Epidermal melanocyte (primary cell): Measurements from ENCODE around the gene DYDC1.
"Not testable (repeated sequence)": the region's sequence is repeated elsewhere in the genome, so short reads cannot be mapped to it uniquely, and the experiment has no call there.

Experiments
- DNase-seq: peaks from one replicate; pipeline ENCODE4 v3.0.0; 2011; ENCODE audit warnings: low spot score; ENCODE audit not compliant: insufficient read length

The DYDC1 gene

DNA sequence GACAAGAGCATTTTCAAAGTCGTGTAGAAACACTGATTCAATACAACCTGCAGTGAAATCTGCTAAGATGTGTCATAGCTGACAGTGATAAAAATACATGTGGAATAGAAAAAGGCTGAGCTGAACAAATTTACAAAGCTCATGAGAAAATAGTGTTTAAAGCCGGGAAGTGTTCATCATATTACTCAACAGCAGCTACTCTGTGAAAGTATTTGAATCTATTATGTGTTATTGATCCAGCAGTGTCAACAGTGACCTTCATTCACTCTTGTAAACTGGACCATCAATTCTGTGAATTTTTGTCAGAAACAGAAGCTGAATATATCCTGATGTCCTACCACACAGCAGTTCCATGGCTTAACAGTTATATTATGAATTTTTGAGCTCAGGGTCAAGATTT lies 11.6 kb downstream of the DYDC1 start:
- no peak for DNase-seq

DNA sequence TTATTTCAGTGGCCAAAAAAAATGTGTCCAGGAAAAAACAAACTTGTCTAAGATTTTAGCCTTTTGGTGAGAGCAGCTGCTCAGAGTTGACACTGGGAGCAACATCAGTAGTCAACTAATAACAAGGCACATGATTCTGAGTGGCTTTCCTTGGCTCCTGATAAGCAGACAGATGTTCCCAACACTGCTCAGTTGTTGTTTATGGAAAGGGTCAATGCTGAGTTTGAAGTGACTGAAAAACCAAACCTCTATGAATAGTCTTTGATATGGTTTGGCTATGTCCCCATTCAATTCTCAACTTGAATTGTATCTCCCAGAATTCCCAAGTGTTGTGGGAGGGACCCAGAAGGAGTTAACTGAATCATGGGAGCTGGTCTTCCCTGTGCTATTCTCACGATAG lies 12.3 kb downstream of the DYDC1 start:
- no peak for DNase-seq

DNA sequence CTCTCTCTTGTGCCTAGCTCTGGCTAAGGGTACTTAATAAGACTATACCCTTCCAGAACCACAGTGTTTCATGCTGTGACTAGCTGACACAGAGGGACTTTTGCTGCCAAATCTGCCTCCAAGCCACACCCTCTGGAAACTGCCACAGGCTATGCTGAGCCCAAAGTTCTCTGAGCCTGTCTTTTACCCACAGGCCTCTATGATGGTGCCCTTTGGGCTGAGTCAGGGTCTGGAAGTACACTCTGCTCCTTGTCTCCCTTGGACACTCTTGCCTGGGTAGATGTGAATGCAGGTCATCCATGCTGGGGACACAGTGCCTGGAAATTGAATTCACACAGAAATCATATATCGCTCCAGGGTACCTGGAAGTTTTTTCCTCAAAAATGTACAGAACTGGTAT lies 22.6 kb downstream of the DYDC1 start:
- DNase-seq, result no peak

DNA sequence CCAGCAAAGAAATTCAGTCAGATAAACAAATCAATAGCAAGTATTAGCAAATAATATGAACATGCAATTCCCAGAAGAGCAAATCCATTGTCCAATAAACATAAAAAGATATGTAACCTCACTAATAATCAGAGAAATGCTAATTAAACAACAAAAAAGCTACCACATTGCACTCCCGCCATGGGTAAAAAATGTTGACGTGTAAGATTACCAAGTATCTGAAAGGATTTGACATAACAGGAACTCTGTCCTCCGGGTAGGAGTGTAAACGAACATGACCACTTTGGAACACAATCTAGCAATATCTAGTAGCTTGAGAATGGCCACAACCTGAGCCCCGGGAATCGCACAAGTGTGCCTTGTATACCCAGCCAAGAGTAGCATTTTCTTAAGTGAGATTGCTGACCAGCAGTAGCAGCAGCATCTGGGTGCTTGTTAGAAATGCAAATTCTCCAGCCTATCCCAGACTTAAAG lies 31.6 kb downstream of the DYDC1 start:
- no peak for DNase-seq

DNA sequence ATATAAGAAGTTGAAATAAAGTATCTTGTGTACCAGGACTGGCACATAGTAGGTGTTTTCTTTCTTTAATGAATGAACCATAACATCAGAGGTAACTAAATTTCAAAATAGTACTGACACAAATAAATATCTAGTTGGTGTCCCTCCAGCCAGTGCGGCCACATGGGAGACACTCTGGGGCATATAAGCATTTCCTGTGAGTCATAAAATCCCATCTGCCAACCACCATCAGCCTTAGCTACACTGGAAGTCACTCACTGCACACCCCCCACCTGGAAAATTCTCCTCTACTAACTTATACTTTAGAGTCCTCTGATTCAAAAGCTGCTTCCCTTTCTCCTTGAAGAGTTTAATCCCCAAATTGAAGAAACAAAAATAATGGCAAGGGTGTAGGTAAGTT lies 32.5 kb downstream of the DYDC1 start:
- no peak for DNase-seq

DNA sequence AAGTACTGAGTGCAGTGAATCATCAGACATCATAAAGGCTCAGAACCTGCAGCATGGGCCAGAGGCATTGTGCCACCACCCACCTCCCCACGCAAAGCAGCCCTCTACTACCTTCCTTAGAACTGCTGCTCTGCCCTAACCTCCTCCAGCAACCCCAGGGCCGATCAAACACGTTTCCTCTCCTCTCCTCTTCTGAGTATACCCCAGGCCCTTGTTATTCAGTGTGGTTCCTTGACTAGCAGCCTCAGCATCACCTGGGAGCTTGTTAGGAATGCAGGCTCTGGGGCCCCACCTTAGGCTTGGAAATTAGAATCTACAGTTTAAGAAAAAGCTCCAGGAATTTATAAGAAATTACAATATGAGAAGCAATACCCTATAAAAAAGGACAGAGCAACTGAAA lies 33.2 kb downstream of the DYDC1 start:
- no peak for DNase-seq

DNA sequence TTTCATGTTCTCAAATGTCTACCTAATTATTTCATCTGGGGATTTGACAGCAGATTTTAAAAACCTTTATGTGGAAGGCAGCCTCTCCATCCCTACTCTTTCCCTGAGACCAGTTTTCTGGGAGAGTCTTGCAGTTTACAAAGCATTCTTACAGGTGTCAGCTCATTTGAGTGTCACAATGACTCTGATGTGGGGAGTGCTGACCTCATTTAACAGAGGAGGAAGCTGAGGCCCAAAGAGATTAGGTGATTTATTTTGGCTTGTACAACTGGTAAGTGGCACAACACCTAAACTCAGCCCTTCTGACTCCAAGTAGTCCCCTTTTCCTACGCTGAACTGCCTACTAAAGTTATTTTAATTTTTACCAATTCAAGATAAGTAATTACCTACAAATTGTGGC lies 33.8 kb downstream of the DYDC1 start:
- no peak for DNase-seq

DNA sequence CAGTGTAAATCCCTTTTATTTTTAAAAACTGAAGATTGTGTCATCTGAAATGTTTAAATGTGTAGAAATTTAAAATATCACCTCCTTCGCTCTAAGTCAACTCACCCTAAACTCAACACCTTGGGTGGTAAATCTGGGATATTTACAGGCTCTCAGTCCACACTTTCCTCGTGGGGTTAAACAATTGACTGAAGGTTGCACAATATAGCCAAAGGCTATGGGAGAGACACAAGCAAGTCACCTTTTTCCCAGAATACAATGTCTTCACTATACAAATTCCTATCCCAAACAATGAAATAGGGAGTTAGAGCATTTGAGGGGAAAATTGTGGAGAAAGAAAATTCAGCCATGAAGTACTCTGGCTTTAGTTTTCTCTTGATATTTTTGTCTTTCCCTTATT lies 34.4 kb downstream of the DYDC1 start:
- no peak for DNase-seq

DNA sequence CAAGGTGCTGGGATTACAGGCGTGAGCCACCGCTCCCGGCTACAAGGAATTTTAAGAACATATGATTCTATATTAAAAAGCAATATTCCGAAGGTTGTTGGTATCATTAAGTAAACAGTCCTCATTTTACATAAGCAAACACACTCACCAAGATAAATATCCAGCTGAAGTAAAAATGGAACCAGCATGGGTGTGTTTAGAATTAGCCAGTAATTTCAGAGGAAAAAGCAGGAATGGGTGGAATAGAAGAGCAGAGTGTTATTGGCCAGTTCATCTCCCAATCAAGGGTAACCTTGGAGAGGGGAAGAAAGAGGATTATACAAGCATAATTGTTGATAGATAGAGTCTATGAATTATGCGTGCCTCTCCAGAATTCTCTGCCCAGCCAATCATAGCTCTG lies 35.4 kb downstream of the DYDC1 start:
- DNase-seq, result no peak

DNA sequence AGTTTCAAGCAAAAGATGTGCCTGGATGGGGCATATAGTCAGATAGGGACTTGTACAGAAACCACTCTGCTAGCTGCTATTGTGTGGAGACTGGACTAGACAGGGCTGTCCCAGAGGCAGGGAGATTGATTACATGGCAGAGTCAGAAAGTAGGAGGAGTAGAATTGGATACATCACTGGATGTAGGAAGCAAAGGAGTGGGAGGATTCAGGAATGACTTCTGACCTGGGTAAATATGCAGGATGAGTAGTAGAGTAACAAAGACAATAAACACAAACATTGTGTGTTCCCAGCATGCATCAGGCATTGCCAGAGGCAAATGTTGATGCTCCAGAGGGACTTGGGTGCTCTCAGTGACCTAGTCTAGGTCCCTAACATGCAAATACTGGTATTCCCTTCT lies 36.2 kb downstream of the DYDC1 start:
- no peak for DNase-seq

DNA sequence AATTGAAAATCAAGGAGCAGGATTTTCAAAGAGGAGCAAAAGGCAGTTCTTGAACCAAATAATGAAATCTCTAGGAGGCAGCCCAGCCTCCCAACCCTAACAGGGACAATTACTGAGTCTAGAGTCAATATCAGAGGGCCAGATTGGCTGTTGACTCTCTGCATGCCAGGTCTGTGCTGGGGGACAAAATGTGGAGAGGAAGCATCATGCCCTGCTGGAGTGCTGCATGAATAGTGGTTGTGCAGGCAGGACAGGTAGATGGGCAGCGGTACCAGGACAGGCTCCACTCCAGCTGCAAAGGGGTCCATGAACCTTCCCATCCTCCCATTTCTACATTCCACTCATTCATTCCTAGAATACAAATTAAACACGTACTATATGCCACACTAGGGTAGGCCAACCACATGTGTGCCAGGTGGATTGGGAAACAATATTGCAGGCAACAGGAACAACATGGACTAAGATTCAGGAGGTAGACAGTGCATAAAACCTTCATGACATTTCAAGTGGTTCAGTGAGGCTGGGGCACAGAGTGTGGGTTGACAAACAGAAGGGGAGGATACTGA lies 36.7 kb downstream of the DYDC1 start:
- no peak for DNase-seq

DNA sequence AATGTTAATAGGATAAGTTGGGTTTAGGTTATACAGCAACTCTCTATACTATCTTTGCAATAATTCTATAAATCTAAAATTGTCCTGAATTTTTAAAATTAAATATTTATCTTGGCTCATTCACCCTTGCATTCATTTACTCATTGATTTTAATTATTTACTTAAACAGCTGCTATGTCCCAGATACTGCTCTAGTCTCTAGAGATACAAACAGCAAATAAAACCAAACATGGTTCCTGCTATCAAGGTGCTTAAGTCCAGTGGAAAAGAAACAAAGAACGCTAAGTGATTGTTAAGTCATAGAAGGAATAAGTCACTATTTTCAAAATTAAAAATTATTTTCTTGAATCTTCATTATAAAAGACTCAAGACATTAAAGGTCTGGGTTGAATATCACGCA lies 37.2 kb downstream of the DYDC1 start:
- no peak for DNase-seq

DNA sequence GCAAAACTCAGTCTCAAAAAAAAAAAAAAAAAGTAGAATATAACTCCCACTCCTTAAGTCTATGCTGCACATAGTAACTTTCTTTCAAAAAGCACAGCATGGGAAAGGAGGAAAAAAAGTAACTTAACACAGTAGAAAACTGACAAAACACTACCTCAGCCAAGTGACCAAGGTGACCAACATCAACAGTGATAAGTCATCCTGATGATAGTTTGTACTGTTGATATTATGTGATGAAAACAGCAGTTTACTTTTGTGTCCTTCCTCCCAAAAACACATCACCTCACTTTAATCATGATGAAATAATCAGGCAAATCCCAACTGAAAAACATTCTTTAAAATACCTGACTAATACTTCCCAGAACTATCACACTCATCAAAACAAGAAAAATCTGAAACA lies 37.8 kb downstream of the DYDC1 start:
- no peak for DNase-seq

DNA sequence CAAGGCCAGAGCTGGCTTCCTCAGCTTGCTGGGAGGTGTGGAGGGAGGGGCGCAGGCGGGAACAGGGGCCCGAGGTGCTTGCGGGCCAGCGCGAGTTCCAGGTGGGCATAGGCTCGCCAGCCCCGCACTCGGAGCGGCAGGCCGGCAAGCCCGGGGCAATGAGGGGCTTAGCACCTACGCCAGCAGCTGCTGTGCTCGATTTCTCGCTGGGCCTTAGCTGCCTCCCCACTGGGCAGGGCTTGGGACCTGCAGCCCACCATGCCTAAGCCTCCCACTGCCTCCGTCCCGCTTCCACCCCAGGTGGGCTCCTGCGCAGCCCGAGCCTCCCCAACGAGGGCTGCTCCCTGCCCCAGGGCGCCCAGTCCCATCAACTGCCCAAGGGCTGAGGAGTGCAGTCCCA lies 41.2 kb downstream of the DYDC1 start:
- DNase-seq, result no peak

DNA sequence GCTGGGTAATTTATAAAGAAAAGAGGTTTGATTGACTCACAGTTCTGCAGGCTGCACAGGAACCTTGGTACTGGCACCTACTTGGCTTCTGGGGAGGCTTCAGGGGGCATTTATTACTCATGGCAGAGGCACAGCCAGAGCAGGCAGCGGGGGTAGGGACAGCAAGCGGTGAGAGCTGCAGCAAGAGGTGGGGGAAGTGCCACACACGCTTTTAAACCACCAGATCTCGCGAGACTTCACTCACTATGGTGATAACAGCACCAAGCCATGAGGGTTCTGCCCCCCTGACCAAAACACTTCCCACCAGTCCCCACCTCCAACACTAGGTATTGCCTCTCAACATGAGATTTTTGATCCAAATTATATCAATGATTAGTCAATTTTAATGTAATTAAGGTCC lies 43.0 kb downstream of the DYDC1 start:
- no peak for DNase-seq

DNA sequence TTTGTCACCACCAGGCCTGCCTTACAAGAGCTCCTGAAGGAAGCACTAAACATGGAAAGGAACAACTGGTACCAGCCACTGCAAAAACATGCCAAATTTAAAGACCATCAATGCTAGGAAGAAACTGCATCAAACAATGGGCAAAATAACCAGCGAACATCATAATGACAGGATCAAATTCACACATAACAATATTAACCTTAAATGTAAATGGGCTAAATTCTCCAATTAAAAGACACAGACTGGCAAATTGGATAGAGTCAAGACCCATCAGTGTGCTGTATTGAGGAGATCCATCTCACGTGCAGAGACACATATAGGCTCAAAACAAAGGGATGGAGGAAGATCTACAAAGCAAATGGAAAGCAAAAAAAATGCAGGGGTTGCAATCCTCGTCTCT lies 50.6 kb downstream of the DYDC1 start:
- not testable (repeated sequence) for DNase-seq

DNA sequence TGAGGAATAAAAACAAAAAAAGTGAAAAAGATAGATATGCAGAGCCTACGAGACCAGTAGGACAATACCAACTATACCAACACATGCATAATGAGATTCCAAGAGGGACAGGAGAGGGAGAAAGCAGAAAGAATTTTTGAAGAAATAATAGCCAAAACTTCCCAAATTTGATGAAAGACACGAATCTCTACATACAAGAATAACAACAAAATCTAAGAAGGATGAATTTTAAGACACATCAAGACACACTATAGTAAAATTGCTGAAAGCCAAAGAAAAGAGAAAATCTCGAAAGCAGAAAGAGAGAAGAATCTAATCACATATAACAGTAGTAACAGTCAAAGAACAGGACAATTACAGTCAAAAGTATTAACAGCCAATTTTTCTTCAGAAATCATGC lies 59.6 kb downstream of the DYDC1 start:
- no peak for DNase-seq

DNA sequence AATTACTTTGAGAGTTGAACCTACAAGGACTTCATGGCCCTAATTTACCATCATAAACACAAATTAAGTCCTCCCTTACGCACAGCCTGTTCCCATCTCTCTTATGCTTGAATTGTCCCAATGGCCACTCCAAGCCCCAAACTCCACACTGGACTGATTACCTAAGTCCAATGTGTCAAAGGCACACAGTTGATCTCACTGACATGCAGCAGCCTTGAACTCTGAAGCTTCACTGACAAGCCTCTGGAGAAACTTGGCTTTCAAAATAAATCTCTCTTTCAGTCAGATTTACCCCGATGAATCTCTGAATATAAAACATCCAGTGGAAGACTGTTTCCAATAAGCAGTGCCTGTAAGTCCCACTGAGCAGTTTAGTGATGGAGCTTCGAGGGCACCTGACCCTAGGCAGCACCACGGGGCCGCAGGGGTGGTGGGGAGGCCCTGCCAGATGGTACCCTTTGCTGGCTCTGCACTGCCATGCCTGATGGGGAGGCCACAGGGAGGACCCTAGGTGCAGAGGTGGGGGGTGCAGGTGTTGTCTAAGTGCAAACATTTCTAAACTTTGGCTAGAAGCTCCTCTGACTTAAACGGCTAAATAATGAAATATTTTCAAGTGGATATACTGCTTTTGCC lies 63.8 kb downstream of the DYDC1 start:
- no peak for DNase-seq

DNA sequence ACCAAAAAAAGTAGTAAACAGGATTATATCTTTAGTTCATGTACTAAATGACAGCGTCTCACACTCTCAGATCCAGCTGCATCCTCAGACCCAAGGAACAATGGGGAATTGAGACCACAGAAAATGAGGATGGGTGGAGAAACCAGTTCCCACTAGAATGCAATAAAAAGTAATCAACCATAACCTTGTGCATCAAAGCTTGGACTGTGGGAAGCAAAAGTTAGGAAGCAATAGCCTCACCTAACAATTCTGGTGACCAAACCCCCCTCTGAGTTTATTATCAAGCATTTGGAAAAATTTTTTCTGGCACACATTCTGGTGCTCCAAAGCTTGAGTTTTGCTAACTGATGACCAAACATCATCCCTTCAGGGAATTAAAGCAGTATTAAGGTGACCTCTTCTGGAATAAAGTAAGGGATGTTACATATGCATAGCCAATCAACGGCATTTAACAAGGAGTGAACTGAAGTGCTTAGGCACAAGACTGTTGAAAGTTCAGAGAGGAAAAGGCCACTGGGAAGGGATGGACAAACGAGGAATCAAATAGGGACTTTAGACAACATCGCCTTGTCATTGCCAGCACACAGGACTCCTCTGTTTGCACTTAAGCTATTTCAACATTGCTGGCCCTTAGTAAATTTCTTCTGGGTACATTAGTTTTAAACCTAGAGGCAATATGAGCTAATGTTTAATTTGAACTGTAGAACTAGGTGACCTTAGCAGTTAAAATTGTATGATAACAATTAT lies 65.9 kb downstream of the DYDC1 start:
- DNase-seq, result no peak

DNA sequence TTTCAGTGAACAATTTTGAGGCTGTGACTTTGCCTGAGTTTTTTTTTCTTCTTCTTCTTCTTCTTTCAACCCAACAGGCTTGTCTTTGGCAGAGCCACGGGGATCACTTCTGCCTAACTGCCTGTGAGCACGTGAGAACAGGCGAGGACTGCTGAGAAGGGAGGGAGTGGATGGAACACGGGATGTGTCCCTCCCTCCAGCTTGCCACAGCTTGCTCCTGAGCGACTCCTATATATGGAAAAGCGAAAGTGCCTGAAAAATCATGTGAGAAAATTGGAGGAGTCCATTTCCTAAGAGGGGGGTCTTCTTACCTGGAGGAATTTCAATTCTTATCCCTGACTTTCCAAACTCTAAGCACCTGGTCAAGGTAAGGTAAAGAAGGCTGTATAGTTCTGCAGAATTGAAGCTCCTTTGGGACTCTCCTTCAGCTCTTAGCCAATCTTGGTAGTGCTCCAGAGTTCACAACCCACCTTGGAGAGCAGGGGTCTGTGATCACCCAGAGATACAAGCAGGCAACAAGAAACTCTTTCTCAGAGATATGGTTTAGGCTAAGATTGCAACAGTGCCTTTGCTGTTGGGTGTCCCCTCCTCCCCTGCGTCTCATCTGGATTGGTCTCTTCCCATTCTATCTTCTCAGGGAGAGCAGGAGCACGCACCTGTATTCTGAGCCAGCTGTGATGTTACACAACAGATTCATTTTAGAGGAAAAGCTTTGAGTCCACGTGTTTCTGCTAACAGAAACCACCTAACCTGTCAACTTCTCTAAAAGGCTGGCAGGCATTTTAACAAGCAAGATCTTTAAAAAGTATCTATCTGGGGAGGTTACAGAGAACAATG lies 66.9 kb downstream of the DYDC1 start, which contains the start of gene MAT1A:
TSS of gene MAT1A (minus strand) at position 208 of the 837 bp plus-strand sequence. CDS start 235 bp downstream, outside the sequence.
- DNase-seq, result no peak

DNA sequence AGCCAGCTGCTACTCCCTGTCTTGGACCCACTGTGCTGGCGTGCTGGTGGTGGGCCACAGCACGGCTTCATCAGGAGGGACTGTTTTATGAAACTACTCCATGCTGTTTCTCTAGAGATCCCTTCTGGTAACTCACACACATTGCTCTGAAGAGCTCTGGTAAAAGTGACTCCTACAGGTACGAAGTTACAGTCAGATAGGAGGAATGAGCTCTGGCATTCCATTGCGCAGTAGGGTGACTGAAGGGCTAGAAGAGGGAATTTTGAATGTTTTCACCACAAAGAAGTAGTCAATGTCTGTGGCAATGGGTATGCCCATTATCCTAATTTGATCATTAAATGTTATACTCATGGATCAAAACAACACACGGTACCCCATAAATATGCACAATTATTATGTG lies 67.7 kb downstream of the DYDC1 start:
- no peak for DNase-seq
